NK-92 treated with Interleukin-12 subunit alpha and Interleukin-12 subunit beta, amount 100 ng/mL, for 24 hours (cell line): ENCODE results near the gene PCDHGA9.
"Not testable (repeated sequence)": the region's sequence is repeated elsewhere in the genome, so short reads cannot be mapped to it uniquely, and the experiment has no call there.

Experiments
- DNase-seq: peaks from one replicate; lab custom pipeline; 2025; lab: John Stamatoyannopoulos, UW

PCDHGA9 gene

DNA sequence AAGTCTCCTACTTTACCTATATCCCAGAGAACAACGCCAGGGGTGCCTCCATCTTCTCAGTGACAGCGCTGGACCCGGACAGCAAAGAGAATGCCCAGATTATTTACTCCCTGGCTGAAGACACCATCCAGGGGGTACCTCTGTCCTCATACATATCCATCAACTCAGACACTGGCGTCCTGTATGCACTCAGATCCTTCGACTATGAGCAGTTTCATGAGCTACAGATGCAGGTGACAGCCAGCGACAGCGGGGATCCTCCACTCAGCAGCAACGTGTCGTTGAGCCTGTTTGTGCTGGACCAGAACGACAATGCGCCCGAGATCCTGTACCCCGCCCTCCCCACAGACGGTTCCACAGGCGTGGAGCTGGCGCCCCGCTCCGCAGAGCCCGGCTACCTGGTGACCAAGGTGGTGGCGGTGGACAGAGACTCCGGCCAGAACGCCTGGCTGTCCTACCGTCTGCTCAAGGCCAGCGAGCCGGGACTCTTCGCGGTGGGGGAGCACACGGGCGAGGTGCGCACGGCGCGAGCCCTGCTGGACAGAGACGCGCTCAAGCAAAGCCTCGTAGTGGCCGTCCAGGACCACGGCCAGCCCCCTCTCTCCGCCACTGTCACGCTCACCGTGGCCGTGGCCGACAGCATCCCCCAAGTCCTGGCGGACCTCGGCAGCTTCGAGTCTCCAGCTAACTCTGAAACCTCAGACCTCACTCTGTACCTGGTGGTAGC lies 12.1 kb downstream of the PCDHGA9 start:
- not testable (repeated sequence) for DNase-seq

DNA sequence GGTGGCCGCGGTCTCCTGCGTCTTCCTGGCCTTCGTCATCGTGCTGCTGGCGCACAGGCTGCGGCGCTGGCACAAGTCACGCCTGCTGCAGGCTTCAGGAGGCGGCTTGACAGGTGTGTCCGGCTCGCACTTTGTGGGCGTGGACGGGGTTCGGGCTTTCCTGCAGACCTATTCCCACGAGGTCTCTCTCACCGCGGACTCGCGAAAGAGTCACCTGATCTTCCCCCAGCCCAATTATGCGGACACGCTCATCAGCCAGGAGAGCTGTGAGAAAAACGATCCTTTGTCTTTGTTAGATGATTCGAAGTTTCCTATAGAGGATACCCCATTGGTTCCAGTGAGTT lies 12.7 kb downstream of the PCDHGA9 start:
- not testable (repeated sequence) for DNase-seq

DNA sequence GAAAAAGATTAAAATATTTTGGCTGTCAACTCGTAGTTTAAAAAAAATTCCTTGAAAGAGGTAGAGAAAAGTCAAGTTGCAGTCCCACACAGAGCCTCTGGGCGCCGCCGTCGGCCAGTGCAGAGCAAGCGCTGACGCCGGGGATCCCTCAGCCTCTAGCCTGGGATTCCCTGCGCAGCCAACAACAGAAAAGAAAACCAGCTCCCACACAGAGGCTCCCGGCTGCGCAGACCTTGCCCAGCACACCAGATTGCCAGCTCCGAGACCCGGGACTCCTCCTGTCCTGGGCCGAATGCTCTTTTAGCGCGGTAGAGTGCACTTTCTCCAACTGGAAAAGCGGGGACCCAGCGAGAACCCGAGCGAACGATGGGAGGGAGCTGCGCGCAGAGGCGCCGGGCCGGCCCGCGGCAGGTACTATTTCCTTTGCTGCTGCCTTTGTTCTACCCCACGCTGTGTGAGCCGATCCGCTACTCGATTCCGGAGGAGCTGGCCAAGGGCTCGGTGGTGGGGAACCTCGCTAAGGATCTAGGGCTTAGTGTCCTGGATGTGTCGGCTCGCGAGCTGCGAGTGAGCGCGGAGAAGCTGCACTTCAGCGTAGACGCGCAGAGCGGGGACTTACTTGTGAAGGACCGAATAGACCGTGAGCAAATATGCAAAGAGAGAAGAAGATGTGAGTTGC lies 15.1 kb downstream of the PCDHGA9 start, which contains the start of gene PCDHGB7:
Gene PCDHGB7 (plus strand): TSS at position 184 of the 679 bp plus-strand sequence. CDS start 183 bp downstream, at position 367.
- DNase-seq = not testable (repeated sequence)

DNA sequence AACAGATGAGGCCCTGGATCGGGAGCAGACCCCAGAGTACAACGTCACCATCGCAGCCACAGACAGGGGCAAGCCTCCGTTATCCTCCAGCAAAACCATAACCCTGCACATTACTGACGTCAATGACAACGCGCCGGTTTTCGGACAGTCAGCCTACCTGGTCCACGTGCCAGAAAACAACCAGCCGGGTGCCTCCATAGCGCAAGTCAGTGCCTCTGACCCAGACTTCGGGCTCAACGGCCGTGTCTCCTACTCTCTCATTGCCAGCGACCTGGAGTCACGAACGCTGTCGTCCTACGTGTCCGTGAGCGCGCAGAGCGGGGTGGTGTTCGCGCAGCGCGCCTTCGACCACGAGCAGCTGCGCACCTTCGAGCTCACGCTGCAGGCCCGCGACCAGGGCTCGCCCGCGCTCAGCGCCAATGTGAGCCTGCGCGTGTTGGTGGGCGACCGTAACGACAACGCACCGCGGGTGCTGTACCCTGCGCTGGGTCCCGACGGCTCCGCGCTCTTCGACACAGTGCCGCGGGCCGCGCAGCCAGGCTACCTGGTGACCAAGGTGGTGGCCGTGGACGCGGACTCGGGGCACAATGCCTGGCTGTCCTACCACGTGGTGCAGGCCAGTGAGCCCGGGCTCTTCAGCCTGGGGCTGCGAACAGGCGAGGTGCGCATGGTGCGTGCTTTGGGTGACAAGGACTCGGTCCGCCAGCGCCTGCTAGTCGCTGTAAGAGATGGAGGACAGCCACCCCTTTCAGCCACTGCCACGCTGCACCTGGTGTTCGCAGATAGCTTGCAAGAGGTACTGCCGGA lies 16.7 kb downstream of the PCDHGA9 start:
- DNase-seq = no peak

DNA sequence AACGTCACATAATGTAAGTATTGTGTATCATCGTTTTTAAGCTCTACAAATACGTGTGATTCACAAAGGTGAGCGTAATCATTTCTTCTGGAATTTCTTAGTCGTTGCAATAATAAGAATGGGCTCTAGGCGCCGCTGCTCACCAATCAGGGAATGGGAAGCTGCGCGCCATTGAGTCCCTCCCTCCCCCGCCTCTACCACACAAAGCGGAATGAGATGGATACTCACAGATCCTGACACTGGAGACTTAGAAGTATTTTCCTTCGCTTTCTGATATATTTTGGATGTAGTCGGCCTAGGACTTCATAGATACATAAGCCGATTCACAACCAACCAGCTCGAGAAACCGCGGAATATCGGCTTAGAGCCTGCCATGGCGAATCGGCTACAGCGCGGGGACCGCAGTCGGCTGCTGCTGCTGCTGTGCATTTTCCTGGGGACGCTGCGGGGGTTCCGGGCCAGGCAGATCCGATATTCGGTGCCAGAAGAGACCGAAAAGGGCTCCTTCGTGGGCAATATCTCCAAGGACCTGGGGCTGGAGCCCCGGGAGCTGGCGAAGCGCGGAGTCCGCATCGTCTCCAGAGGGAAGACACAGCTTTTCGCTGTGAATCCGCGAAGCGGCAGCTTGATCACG lies 18.4 kb downstream of the PCDHGA9 start, which contains the start of gene PCDHGA11:
Gene PCDHGA11 (plus strand): TSS at position 197 of the 634 bp plus-strand sequence. CDS start 177 bp downstream, at position 374.
- DNase-seq = no peak

DNA sequence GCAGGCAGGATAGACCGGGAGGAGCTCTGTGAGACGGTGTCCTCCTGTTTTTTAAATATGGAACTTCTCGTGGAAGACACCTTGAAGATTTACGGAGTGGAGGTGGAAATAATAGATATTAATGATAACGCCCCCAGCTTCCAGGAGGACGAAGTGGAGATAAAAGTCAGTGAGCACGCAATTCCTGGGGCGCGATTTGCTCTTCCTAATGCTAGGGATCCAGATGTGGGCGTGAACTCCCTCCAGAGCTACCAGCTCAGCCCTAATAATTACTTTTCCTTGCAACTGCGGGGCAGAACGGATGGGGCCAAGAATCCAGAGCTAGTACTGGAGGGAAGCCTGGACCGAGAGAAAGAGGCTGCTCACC lies 18.9 kb downstream of the PCDHGA9 start:
- no peak for DNase-seq

DNA sequence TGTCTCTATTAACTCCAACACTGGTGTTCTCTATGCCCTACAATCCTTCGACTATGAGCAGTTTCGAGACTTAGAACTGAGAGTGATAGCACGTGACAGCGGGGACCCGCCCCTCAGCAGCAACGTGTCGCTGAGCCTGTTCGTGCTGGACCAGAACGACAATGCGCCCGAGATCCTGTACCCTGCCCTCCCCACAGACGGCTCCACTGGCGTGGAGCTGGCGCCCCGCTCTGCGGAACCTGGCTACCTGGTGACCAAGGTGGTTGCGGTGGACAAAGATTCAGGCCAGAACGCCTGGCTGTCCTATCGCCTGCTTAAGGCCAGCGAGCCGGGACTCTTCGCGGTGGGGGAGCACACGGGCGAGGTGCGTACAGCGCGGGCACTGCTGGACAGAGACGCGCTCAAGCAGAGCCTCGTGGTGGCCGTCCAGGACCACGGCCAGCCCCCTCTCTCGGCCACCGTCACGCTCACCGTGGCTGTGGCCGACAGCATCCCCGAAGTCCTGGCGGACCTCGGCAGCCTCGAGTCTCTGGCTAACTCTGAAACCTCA lies 20.2 kb downstream of the PCDHGA9 start:
- no peak for DNase-seq

DNA sequence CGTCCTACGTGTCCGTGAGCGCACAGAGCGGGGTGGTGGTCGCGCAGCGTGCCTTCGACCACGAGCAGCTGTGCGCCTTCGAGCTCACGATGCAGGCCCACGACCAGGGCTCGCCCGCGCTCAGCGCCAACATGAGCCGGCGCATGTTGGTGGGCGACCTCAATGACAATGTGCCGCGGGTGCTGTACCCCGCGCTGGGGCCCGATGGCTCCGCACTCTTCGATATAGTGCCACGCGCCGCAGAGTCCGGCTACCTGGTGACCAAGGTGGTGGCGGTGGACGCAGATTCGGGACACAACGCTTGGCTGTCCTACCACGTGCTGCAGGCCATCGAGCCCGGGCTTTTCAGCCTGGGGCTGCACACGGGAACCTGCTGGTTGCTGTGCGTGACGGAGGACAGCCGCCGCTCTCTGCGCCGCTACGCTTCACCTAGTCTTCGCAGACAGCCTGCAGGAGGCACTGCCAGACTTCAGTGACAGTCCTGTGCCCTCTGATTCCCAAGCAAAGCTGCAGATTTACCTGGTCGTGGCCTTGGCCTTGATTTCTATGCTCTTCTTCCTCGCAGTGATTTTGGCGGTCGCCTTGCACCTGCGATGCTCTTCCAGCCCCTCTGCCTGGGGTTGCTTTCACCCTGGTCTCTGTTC lies 25.3 kb downstream of the PCDHGA9 start:
- no peak for DNase-seq

DNA sequence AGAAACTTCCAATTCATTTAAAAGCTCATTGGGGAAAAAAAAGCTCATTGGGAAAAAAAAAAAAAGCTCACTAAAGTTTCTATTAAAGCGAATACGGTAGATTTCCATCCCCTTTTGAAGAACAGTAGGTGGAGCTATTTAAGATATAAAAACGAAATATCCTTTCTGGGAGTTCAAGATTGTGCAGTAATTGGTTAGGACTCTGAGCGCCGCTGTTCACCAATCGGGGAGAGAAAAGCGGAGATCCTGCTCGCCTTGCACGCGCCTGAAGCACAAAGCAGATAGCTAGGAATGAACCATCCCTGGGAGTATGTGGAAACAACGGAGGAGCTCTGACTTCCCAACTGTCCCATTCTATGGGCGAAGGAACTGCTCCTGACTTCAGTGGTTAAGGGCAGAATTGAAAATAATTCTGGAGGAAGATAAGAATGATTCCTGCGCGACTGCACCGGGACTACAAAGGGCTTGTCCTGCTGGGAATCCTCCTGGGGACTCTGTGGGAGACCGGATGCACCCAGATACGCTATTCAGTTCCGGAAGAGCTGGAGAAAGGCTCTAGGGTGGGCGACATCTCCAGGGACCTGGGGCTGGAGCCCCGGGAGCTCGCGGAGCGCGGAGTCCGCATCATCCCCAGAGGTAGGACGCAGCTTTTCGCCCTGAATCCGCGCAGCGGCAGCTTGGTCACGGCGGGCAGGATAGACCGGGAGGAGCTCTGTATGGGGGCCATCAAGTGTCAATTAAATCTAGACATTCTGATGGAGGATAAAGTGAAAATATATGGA lies 27.9 kb downstream of the PCDHGA9 start, which contains the start of gene PCDHGA12:
Gene PCDHGA12 (plus strand): TSS at position 176 of the 782 bp plus-strand sequence. CDS start 253 bp downstream, at position 429.
- DNase-seq = no peak

DNA sequence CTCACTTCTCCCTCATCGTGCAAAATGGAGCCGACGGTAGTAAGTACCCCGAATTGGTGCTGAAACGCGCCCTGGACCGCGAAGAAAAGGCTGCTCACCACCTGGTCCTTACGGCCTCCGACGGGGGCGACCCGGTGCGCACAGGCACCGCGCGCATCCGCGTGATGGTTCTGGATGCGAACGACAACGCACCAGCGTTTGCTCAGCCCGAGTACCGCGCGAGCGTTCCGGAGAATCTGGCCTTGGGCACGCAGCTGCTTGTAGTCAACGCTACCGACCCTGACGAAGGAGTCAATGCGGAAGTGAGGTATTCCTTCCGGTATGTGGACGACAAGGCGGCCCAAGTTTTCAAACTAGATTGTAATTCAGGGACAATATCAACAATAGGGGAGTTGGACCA lies 28.7 kb downstream of the PCDHGA9 start:
- no peak for DNase-seq

DNA sequence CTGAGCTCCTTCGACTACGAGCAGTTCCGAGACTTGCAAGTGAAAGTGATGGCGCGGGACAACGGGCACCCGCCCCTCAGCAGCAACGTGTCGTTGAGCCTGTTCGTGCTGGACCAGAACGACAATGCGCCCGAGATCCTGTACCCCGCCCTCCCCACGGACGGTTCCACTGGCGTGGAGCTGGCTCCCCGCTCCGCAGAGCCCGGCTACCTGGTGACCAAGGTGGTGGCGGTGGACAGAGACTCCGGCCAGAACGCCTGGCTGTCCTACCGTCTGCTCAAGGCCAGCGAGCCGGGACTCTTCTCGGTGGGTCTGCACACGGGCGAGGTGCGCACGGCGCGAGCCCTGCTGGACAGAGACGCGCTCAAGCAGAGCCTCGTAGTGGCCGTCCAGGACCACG lies 29.7 kb downstream of the PCDHGA9 start:
- not testable (repeated sequence) for DNase-seq

DNA sequence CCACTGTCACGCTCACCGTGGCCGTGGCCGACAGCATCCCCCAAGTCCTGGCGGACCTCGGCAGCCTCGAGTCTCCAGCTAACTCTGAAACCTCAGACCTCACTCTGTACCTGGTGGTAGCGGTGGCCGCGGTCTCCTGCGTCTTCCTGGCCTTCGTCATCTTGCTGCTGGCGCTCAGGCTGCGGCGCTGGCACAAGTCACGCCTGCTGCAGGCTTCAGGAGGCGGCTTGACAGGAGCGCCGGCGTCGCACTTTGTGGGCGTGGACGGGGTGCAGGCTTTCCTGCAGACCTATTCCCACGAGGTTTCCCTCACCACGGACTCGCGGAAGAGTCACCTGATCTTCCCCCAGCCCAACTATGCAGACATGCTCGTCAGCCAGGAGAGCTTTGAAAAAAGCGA lies 30.1 kb downstream of the PCDHGA9 start:
- not testable (repeated sequence) for DNase-seq

DNA sequence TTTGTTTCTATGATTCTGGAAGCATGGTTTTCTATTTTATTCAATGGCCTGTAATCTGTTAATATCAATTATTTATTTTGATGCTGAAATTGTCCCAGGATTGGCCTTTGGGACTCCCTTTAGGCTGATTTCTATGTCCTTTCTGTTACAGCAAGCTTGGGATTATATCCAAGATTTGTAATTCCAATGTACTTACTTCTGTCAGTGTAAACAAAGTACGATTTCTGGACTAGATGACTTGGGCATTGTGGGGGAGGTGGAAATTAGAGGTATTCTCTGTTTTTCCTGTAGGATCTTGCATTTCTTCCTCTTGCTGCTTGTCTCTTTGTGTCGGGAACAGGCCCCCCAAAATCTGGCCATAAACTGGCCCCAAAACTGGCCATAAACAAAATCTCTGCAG lies 31.4 kb downstream of the PCDHGA9 start:
- DNase-seq = no peak

DNA sequence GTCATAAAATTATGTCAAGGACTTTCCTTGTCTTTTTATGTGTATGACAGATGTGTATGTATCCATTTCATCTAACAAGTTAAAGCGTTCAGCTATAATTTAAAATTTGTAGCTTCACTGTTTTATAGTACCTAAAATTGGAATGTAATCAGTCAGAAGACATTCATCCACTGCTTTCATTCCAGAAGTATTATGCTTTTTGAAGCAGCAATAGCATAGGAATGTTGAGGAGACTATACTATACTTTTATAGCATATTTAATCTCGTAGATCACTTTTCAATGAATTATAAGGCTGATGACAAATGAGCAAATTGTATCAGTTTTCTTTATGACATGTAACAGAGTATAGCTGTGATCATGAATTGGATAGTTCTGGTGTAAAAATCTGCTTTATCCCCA lies 34.6 kb downstream of the PCDHGA9 start:
- DNase-seq = no peak

DNA sequence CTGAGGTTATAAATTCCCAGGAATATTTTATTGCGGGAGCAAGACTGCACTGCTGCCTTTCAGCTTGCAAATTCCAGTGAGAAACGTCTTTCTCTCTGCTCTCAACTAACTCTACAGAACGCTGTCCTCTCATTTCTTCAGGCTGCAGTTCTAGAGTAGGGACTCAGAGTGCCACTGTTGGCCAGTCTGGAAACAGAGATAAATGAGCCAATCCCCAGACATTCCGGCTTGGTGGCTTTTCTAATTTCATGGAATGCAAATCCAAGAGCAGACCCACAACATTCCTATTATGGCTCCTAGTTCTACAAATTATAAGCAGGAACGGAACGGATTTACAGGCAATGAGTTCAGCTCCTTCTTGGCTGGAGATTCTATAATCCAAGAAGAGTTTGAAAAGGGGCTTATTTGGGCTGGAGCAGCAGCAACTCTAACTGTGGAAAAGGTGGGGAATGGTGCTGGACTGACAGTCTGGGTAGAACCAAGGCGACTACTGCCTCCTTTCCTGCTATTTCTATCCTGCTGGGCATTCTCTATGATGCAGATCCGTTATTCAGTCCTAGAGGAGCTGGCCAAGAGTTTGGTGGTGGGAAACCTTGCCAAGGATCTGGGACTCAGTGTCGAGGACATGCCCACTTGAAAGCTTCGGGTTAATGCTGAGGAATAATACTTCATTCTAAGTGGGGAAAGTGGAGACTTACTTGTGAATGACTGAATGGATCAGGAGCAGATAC lies 37.0 kb downstream of the PCDHGA9 start:
- DNase-seq = no peak

DNA sequence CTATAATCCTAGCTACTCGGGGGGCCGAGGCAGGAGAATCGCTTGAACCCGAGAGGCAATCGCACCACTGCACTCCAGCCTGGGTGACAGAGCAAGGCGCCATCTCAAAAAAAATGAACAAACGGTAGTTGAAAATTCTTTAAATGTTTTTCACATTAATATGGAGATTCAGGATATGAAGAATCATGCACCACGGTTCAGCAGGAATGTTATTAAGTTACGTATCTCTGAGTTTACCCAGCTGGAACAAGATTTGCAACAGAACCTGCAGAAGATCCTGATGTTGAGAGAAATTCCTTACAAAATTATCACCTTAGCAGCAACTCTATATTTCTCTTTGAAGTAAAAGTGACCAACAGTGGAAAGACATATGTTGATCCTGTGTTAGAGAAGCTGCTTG lies 37.8 kb downstream of the PCDHGA9 start:
- DNase-seq = no peak

DNA sequence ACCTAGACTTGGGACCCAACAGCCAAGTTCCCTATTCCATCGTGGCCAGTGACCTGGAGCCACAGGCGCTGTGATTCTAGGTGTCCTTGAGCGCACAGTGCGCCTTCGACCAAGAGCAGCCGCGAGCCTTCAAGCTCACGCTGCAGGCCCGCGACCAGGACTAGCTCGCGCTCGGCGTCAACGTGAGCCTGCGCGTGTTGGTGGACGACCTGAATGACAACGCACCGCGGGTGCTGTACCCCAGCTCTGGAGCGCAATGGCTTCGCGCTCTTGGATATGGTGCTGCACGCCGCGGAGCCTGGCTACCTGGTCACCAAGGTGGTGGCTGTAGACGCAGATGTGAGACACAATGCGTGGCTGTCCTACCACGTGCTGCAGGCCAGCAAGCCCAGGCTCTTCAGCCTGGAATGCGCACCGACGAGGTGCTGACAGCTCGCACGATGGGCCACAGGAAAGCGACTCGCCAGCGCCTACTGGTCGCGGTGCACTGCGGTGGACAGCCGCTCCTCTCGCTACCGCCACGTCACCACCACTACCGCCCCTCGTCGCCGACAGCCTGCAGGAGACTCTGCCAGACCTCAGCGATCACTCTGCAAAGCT lies 39.1 kb downstream of the PCDHGA9 start:
- DNase-seq = no peak
